Measurements from ENCODE around the gene OCA2. TPM values are rescaled to one million over a fixed set of nuclear protein-coding genes. Genes with fewer than 3 reads are reported as not detected.

The OCA2 gene
- total and polyA plus RNA-seq, 2 of the 13 experiments (the other 11 are each of a cell fraction or from before 2014, with no cell fraction given): 0.02 to 0.05 TPM

DNA sequence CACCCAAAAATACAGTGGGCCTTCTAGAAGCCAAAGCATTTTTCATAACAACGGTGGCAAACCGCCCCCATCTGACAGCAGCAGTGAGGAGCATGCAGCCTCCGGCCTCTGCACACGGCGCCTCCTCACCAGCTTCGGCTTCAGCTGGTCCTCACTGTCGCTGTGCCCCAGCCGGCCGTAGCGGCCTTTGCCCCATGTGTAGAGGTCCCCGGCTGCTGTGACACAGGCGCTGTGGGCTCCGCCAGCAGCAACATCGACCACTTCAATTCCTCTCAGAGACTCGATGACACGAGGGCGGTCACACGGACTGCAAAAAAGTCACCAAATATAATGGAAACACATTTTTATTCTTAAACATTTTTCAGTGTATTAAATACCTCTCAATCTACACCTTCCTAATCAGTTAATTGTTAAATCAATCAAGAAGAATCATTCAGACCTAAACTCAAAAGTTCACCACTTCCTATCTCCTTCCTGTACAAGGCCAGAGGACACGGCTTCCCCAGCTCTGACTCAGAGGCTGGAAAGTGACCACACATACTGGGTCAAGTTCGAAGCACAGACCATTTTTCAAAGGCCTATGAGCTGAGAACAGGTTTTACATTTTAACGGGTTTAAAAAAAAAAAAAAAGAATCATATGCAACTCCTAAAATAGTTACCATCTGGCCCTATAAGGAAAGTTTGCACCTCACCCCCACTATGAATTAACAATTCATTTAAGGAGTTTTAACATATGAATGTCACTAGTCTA, 33.6 kb upstream of the OCA2 start:
- no peaks in the 10 kb centered on the region for H3K79me2 ChIP-seq (ENCODE audit: insufficient read depth, low read length)
- in situ Hi-C loops (cut with HindIII; ENCODE audit: extremely low pct_ligation_motif_present, low pct_unique_long_range_greater_than_20kb) (no loop called here), intact Hi-C loops (cut with micrococcal nuclease; ENCODE audit: unreplicated experiment) (no loop called here)
- no peak overlapping the region for H2AFZ ChIP-seq (ENCODE audit: low read length)
- no peak overlapping the region for H3K4me2 ChIP-seq (ENCODE audit: low read depth, low read length)
- no peaks in the 10 kb centered on the region; the same call in 1 of the 2 replicates for H4K20me1 ChIP-seq (ENCODE audit: insufficient read depth, low read length)
- H3K36me3 ChIP-seq (replicated peaks in 1 of 2; ENCODE audit: control insufficient read depth in 1 of 2, insufficient read depth in 2 of 2, low read length in 2 of 2): peaks cover 16 to 47% of the 10 kb centered on the region in 2 experiments; a peak in 4 of 5 replicates
- no peaks in the 10 kb centered on the region for H3K4me1 ChIP-seq (ENCODE audit: insufficient read depth, low read length)
- FAIRE-seq (no peak), DNase-seq (ENCODE audit: low spot score) (no peak), ATAC-seq (no peak)
- CTCF ChIA-PET (ENCODE audit: low intra/inter-chr PET ratio, low total read pairs): no interaction called here
- H3K27ac ChIP-seq (ENCODE audit: extremely low read length, insufficient read depth, low read length): no peak overlapping the region
- no peak overlapping the region for H3K9ac ChIP-seq (ENCODE audit: insufficient read depth, low read depth, low read length)
- no peak for TF ChIP-seq ZNF562 (CRISPR knock-in tag; IDR thresholded peaks at IDR 0.05; ENCODE audit: borderline replicate concordance)
- H3K4me3 ChIP-seq (replicated peaks in 1 of 3; ENCODE audit: insufficient read depth in 1 of 3, low read depth in 2 of 3, low read length in 3 of 3): no peak overlapping the region
- WGBS (ENCODE audit: low lambda C conversion rate): 92% methylated on average over 18 of the region's 21 CpGs
- BruUV-seq (replicated peaks): no TSS peak
- H3K27me3 ChIP-seq (ENCODE audit: control insufficient read depth in 1 of 2, insufficient read depth in 2 of 2, low read length in 2 of 2): no peaks in the 10 kb centered on the region
- POLR2A ChIA-PET: no interaction called here
- no peaks in the 10 kb centered on the region for H3K9me3 ChIP-seq (ENCODE audit: low read length)

DNA sequence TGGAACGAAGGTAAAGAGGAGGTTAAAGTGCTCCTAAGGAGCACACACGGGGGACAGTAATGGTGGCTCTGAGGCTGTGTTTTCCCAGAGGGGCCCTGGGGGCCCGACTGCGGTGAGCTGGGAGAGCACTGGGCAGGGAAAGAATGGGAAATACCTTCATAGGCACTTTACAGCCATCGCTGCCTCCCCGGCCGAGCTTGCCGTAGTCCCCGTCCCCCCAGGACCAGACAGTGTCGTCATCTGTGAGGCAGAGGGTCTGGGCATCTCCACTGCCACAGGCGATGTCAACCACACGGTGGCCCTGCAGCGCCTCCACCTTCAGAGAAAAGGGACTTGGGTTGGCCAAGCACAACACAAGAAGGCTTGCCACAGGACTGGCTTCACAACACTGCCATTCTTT, 32.8 kb upstream of the OCA2 start:
- H3K9ac ChIP-seq (ENCODE audit: insufficient read depth, low read depth, low read length): no peak overlapping the region

More for the DNA sequence above, 32.8 kb upstream of the OCA2 start:
- no peak for ATAC-seq
- in situ Hi-C loops (cut with HindIII; ENCODE audit: extremely low pct_ligation_motif_present, low pct_unique_long_range_greater_than_20kb): no loop called here
- WGBS (ENCODE audit: low lambda C conversion rate): 83% methylated on average over 8 of the region's 13 CpGs
- no peak overlapping the region for H2AFZ ChIP-seq (ENCODE audit: low read length)
- FAIRE-seq: no peak
- intact Hi-C loops (cut with micrococcal nuclease; ENCODE audit: unreplicated experiment): no loop called here
- ChIA-PET POLR2A (no interaction called here), CTCF (ENCODE audit: low intra/inter-chr PET ratio, low total read pairs) (no interaction called here)
- H3K27ac ChIP-seq (ENCODE audit: extremely low read length, insufficient read depth, low read length): no peak overlapping the region
- no peaks in the 10 kb centered on the region for H3K4me1 ChIP-seq (ENCODE audit: insufficient read depth, low read length)
- H3K79me2 ChIP-seq (ENCODE audit: insufficient read depth, low read length): no peaks in the 10 kb centered on the region
- H3K4me3 ChIP-seq (replicated peaks in 1 of 3; ENCODE audit: insufficient read depth in 1 of 3, low read depth in 2 of 3, low read length in 3 of 3): no peak overlapping the region
- DNase-seq (ENCODE audit: low spot score): no peak
- no peaks in the 10 kb centered on the region for H3K9me3 ChIP-seq (ENCODE audit: low read length)
- H3K36me3 ChIP-seq (replicated peaks in 1 of 2; ENCODE audit: control insufficient read depth in 1 of 2, insufficient read depth in 2 of 2, low read length in 2 of 2): peaks cover 14 to 51% of the 10 kb centered on the region in 2 experiments; a peak in 4 of 5 replicates
- no peak overlapping the region for H3K4me2 ChIP-seq (ENCODE audit: low read depth, low read length)
- no peaks in the 10 kb centered on the region for H3K27me3 ChIP-seq (ENCODE audit: control insufficient read depth in 1 of 2, insufficient read depth in 2 of 2, low read length in 2 of 2)
- no peaks in the 10 kb centered on the region; the same call in 1 of the 2 replicates for H4K20me1 ChIP-seq (ENCODE audit: insufficient read depth, low read length)
- TF ChIP-seq, protein P1, sequence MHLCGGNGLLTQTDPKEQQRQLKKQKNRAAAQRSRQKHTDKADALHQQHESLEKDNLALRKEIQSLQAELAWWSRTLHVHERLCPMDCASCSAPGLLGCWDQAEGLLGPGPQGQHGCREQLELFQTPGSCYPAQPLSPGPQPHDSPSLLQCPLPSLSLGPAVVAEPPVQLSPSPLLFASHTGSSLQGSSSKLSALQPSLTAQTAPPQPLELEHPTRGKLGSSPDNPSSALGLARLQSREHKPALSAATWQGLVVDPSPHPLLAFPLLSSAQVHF (CRISPR knock-in tag; IDR thresholded peaks at IDR 0.05): no peak
- no peak for TF ChIP-seq JUN (CRISPR knock-in tag; IDR thresholded peaks at IDR 0.05)
- no TSS peak for BruUV-seq (replicated peaks)

Measured in HepG2 (cell line).